Parathyroid adenoma (tissue), 2 donors: ENCODE data around the gene AAR2.

ENCODE experiments used
- H2AFZ ChIP-seq: fragments of 300-600 bp; sonication (generic); one replicate; pipeline ENCODE4 v1.7.0; 2017; ENCODE audit warnings: antibody characterized with exemption, mild to moderate bottlenecking
- H3K27ac ChIP-seq: fragments of 300-600 bp; sonication (generic); one replicate; pipeline ENCODE4 v1.7.0; 2017
- H3K27me3 ChIP-seq: fragments of 300-600 bp; sonication (generic); one replicate; pipeline ENCODE4 v1.7.0; 2017; ENCODE audit warnings: low read length; ENCODE audit not compliant: control insufficient read depth, insufficient read depth
- H3K36me3 ChIP-seq: fragments of 300-600 bp; sonication (generic); one replicate; pipeline ENCODE4 v1.7.0; 2017; ENCODE audit warnings: low read length; ENCODE audit not compliant: control insufficient read depth, insufficient read depth
- H3K4me1 ChIP-seq: fragments of 300-600 bp; sonication (generic); one replicate; pipeline ENCODE4 v1.7.0; 2017; ENCODE audit warnings: control low read depth
- H3K4me2 ChIP-seq: fragments of 300-600 bp; sonication (generic); one replicate; pipeline ENCODE4 v1.7.0; 2017; ENCODE audit warnings: low read length
- H3K4me3 ChIP-seq: fragments of 300-600 bp; sonication (generic); one replicate; pipeline ENCODE4 v1.7.0; 2017; ENCODE audit warnings: low read depth, low read length
- H3K79me2 ChIP-seq: fragments of 300-600 bp; sonication (generic); one replicate; pipeline ENCODE4 v1.7.0; 2017; ENCODE audit warnings: control low read depth
- H3K9ac ChIP-seq: fragments of 300-600 bp; sonication (generic); one replicate; pipeline ENCODE4 v1.7.0; 2017; ENCODE audit warnings: mild to moderate bottlenecking
- H3K9me3 ChIP-seq: fragments of 300-600 bp; sonication (generic); one replicate; pipeline ENCODE4 v1.7.0; 2017; ENCODE audit warnings: low read length; ENCODE audit not compliant: control insufficient read depth
- TF ChIP-seq, protein P1 (sequence below): fragments of 300-600 bp; sonication (generic); IDR thresholded peaks from one replicate; pipeline ENCODE4 v1.7.0; 2017; ENCODE audit warnings: antibody characterized with exemption, mild to moderate bottlenecking
- donor health status: primary hyperparathyroidism.

The AAR2 gene

DNA sequence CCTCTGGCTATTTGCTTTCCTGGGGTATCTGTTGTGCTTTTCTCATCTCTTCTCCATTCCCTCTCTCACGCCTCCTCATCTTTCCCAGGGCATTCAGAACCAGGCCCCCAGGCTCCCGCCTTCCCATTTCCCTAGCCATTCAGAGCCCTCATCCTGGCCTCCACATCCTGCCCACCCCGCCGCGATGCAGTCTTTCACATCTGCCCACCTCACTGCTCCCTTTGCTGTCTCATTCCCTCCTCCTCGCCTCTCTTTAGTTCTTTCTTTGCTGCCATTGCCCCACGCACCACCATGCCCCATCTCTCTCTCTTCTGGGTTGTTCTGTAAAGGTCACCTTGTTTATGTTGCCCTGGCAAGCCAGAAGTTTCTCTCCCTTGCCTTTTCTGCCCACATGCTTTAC is 10.6 kb upstream of the AAR2 start:
- no peak overlapping the region for H3K27ac ChIP-seq
- H3K4me3 ChIP-seq, result no peak overlapping the region
- H3K27me3 ChIP-seq, result no peaks in the 10 kb centered on the region
- no peak overlapping the region for H3K9ac ChIP-seq
- H3K4me2 ChIP-seq, result no peak overlapping the region
- no peaks in the 10 kb centered on the region for H3K36me3 ChIP-seq
- H3K79me2 ChIP-seq, result no peaks in the 10 kb centered on the region
- TF ChIP-seq, protein P1, sequence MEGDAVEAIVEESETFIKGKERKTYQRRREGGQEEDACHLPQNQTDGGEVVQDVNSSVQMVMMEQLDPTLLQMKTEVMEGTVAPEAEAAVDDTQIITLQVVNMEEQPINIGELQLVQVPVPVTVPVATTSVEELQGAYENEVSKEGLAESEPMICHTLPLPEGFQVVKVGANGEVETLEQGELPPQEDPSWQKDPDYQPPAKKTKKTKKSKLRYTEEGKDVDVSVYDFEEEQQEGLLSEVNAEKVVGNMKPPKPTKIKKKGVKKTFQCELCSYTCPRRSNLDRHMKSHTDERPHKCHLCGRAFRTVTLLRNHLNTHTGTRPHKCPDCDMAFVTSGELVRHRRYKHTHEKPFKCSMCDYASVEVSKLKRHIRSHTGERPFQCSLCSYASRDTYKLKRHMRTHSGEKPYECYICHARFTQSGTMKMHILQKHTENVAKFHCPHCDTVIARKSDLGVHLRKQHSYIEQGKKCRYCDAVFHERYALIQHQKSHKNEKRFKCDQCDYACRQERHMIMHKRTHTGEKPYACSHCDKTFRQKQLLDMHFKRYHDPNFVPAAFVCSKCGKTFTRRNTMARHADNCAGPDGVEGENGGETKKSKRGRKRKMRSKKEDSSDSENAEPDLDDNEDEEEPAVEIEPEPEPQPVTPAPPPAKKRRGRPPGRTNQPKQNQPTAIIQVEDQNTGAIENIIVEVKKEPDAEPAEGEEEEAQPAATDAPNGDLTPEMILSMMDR, result no peak
- H3K9me3 ChIP-seq, result no peaks in the 10 kb centered on the region
- no peak overlapping the region for H2AFZ ChIP-seq
- no peaks in the 10 kb centered on the region for H3K4me1 ChIP-seq

- TF ChIP-seq, protein P1, result no peak
- Histone ChIP-seq H3K36me3 (no peaks in the 10 kb centered on the region), H3K27ac (no peak overlapping the region), H3K4me1 (no peaks in the 10 kb centered on the region), H3K4me2 (no peak overlapping the region), H3K9me3 (no peaks in the 10 kb centered on the region), H2AFZ (no peak overlapping the region), H3K79me2 (no peaks in the 10 kb centered on the region), H3K4me3 (no peak overlapping the region), H3K9ac (no peak overlapping the region), H3K27me3 (no peaks in the 10 kb centered on the region)
These were observed 7.5 kb upstream of the AAR2 start for GRCh38 chr20:36228770-36229169.

DNA sequence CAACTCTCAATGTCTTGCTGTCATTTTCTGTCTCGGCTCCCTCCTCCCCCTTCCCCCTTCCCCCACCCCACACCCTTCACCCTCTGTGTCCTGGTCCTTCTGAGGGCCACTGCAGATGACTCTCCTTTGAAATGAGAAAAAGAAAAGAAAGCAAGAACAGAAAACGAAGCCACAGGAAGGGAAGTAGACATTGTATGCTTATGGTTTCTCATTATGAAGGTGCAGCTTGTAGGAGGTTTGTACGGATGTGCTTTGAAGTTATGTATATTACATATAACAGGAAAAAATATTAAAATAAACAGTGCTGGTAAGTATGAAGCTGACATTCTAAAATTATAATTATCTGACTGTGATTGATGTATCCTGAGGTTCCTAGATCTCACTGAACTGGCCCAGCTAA is 6.3 kb upstream of the AAR2 start:
- no peaks in the 10 kb centered on the region for H3K79me2 ChIP-seq
- no peaks in the 10 kb centered on the region for H3K9me3 ChIP-seq
- H3K27me3 ChIP-seq, result no peaks in the 10 kb centered on the region
- no peak overlapping the region for H3K4me2 ChIP-seq
- H2AFZ ChIP-seq, result no peak overlapping the region
- no peak overlapping the region for H3K9ac ChIP-seq
- no peak overlapping the region for H3K4me3 ChIP-seq
- H3K36me3 ChIP-seq, result no peaks in the 10 kb centered on the region
- H3K4me1 ChIP-seq, result no peaks in the 10 kb centered on the region
- H3K27ac ChIP-seq, result no peak overlapping the region
- TF ChIP-seq, protein P1, result no peak

DNA sequence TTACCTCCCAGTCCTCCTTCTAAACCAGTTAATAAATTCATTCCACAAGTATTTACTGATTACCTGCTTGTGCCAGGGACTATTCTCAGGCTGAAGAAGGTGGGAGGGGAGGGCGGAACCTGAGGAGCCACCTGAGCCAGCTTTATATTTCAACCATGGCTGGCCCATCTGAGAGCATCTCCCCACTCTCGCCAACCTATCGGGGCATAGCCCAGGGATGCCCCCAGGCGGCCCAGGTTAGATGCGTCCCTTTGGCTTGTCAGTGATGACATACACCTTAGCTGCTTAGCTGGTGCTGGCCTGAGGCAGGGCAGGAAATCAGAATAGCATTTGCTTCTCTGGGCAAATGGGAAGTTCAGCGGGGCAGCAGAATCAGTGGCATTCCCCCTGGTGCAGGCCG is 4.9 kb upstream of the AAR2 start:
- Histone ChIP-seq H3K4me3 (no peak overlapping the region), H3K9ac (no peak overlapping the region), H3K79me2 (peaks cover 7% of the 10 kb centered on the region), H3K27ac (no peak overlapping the region), H3K4me2 (no peak overlapping the region), H3K27me3 (no peaks in the 10 kb centered on the region), H2AFZ (no peak overlapping the region), H3K36me3 (no peaks in the 10 kb centered on the region), H3K9me3 (no peaks in the 10 kb centered on the region), H3K4me1 (peaks cover 3% of the 10 kb centered on the region)
- TF ChIP-seq, protein P1, result no peak

DNA sequence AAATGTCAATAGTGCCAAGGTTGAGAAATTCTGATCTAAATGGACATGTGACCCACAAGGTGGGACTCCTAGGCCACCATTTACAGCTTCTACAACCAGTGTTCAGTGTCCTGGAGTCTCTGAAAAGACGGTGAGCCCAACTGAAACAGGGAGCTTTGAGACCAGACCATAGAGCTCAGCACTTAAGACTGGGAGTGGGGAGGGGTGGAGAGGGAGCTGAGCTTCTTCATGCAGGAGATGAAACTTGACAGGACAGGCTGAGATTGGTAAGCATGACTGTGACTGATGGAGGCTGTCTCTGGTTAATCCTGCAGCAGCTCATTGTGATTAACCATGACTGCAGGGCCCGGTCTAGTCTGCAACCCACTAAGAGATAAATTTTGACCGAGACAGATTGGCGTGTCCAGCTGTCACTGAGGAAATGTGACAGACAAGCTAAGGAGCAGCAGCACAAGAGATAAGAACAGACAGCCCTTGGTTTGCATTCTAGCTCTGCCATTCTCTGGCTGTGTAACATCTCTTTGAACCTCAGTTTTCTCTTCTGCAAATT is 1.4 kb upstream of the AAR2 start:
- Histone ChIP-seq H3K9ac (no peak overlapping the region), H3K27ac (no peak overlapping the region), H3K27me3 (no peaks in the 10 kb centered on the region), H3K4me1 (peaks cover 7% of the 10 kb centered on the region), H3K4me2 (no peak overlapping the region), H3K79me2 (peaks cover 21% of the 10 kb centered on the region), H3K36me3 (no peaks in the 10 kb centered on the region), H3K4me3 (no peak overlapping the region), H2AFZ (no peak overlapping the region), H3K9me3 (no peaks in the 10 kb centered on the region)
- TF ChIP-seq, protein P1, result no peak
